HG02763 (cell line): ENCODE data around the gene FBN1.

Experiments used
- ATAC-seq: cut with Tn5 transposase; IDR thresholded peaks from one replicate; pipeline ENCODE4 v1.9.1; 2021; ENCODE audit warnings: mild to moderate bottlenecking, moderate library complexity; ENCODE audit not compliant: unreplicated experiment

The FBN1 gene

DNA sequence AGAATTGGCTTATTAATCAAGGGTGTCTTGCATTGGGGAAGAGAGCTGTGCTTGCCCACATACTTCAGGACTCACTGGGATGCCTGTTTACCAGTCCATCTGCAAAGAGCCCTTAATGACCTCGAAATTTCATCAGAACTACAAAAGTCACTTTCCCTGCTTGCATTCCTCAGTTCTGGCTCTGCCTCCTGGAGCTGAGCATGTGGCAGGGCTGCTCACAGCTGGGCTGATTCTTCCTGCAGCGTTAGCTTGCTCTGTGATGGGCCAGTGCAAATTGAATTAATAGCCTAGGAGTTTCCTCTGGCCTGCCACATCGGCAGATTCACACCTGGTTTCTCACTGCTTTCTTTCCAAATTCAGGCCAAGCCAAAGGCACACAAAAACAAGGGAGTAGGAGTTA, 205.4 kb downstream of the FBN1 start:
- ATAC-seq: no peak

DNA sequence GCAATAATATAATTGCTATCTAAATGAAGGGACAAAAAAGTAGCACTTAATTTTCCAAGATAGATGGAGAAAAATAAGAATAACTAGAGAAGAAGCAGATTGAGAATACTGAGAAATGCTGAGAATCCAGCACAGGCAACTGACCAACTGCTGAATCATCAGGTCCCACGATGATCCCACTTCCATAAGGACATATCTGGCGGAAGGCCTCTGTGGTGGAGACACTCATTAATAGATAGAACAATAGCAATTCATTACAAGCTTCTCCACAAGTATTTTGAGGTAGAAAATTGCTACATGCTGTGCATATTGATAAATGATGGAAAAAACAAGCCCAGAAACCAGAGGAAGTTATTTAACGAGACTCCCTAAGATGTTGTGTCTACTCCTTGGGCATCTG, 208.3 kb downstream of the FBN1 start:
- ATAC-seq: no peak

DNA sequence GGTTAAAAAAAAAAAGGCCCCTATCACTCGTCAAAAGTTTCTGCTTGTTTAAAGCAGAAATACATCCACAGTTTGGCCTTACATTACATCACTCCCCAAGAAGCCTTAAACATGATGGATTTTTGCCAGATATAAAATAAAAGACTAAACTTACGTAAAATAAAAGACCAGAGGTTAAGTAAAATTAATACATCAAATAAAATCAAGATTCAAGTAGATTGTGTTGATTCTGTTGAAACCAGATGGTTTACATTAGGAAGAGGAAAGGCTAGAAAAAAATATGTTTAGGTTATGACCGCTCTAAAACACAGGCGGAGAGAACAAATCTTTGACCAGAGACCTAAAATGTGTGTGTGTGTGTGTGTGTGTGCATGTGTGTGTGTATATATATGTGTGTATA, 210.2 kb downstream of the FBN1 start:
- ATAC-seq: no peak

DNA sequence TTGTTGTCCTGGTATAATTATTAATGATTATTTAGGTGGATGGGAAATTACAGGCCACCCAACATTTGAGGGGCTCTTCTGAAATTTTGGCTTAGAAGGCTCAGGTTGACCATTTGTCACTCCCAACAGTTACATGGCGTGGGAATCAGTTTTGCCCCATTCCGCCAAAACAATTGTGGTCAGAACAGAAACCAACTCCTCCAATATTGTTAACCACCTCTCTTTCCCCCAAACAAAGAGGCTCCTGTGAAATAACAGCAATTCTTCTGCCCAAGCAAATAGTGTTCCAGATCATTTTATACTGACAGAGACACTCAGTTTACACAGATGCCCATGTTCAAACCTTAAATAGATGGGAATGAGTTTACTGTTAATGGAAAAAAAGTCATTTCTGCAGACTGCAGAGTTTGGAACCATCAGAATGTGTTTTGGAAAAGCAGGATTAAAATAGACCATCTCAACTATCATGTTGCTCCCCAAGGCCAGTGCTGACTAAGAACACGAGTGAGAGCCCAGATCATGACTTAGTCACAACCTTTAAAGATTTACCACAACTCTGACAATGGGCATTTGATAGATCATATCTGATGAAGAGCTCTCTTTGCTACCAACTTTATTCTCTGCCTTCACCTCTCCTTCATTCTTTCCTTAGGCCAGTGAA, 212.2 kb downstream of the FBN1 start:
- no peak for ATAC-seq

DNA sequence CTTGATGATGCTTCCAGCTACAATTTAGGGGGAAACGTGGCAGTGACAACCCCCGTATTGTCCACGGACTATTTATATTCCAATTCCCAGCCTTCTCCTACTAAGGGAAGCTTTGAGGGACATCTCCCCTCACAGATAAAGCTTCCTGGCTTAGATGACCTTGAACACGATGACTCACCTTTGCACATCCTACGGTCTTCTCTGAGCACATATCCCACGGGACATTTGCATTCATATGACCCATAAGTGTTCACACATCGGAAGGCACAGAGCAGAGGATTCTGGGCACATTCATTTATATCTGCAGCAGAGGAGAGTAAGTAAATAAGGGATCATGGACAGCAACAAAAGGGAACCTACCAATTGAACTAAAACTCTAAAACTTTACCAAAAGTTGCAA, 212.8 kb downstream of the FBN1 start:
- no peak for ATAC-seq

DNA sequence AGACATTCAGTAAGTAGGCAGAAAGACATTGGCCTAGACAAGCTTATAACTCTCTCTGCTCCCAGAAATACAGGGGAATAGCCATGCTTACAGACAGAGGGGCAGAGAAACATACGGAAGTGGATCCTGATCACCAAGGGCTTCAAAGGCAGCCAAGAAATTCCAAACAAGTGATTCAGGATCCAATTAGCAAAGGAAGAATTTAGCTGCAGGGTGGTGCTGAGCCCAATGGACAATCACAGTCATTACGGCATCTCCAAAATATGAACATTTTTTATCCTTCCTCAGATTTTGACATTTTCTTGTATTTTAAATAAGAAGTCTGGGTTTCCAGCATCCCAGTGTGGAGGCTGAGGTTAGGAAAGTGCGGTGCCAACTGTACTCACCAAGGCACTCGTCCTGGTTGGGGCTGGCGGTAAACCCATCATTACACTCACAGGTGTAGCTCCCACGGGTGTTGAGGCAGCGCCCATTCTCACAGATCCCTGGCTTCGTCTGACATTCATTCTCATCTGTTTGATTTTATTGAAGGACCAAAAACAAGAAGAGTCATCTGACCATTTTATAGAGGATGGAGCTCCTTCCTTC, 217.5 kb downstream of the FBN1 start:
- no peak for ATAC-seq

DNA sequence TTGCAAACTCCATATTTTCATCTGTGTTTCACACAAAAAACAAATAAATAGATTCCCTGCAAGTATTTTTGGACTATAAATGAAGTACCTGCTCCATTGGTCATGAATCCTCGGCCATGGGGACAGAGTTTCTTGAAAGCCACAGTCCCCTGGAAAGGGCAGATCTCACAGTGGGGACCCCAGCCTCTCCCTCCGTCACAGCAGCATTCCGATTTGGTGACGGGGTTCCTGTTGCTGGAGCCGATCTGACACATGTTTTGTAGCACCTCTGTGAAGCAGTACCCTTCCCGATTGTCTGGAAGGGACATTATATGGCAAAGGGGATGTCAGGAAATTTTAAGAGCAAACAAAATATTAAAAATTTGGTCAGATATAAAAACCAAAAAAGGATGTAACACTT, 218.0 kb downstream of the FBN1 start:
- ATAC-seq: no peak

DNA sequence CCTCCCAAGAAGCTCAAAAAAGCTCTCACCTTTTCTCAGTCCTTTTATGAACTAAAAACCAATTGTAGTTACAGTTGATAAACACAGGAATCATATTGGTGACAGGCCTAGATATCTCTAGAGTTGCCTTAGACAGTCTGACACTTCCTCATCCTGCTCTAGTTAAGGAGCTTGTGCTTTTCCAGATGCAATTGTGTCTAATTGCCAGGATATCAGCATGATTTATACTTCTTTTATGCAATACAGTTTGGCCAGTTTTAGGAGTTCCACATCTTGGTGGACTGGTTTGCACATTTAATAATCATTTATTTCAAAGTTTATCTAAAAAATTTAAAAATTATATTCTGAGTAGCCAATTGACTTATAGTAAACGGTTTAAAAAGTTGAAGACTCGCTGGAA, 218.6 kb downstream of the FBN1 start:
- ATAC-seq: no peak

DNA sequence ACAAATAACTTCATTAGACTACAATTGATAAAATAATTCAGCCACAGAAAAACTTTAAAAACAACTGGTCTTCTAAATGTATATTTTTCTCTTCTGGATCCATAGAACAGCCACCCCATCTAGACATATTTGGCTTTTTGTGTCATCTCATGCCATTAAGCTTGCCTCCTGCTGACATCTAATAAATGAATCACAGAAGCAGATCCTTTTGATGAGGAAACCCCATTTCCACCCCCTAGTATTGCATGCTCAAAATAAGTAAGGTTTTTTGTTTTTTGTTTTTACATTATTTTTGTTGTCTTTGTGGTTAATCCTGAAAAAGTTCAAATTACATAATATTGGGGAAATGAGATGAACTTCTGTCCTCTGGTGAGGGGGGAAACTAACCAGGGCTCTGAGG, 219.5 kb downstream of the FBN1 start:
- no peak for ATAC-seq

DNA sequence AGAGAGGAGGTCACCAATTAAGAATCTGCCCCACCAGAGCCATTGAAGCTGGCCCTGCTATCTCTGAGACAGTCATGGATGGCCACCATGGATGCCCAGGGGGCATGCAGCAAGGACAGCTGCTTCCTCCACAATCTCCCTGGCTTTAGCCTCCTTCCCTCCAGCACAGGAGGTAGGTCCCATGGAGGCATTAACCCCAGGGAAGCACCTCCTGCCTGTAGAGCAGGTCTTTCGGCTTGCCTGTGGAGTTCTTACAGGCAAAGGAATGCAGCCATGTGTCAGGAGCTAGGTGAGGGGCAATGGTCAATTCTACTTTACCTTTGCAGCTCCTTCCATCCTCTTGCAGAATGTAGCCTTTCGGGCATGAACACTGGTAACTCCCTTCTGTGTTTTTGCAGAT, 220.5 kb downstream of the FBN1 start:
- no peak for ATAC-seq

DNA sequence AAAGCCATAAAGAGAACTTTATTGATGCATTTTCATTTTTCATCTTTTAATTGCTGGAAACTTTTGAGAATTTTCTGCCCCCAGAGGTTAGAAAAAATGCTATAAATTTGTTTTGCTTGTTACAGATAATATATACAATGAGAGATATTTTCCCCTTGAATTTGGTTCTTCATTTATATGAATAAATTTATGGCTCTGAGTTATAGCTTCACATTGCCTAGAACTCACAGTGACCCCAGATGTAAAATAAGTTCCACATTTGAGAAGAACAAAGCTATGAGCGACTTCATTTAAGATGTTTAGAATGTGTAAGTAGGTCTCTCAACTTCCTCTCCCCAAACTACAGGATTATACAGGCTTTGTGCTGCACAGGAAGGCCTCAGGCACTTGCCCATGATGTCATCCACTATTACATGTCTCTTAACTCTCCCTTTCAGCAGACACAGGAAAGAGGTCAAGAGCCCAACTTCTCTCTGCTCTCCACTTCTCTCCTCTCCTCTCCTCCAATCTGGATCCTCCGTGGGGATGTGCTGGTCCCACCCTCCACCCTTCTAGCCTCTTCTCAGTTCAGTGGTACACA, 221.5 kb downstream of the FBN1 start:
- no peak for ATAC-seq

DNA sequence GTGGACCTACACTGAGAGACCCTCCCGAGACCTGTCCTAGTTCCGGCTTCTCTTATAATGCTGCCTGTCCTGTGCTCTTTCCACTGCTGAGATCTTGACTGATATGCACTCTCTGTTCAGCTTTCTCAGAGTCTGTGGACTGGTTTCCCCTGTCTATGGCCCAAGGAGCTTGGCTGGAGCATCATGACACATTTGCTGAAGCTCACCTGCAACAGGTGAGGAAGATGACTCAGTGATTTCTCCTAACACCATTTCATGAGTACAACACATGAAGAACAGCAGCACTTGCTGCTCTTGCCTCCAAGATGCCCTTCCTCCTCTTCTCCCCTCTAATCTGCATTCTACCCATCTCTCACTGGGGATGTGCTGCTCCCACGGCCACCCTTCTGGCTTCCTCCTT, 222.2 kb downstream of the FBN1 start:
- no peak for ATAC-seq

DNA sequence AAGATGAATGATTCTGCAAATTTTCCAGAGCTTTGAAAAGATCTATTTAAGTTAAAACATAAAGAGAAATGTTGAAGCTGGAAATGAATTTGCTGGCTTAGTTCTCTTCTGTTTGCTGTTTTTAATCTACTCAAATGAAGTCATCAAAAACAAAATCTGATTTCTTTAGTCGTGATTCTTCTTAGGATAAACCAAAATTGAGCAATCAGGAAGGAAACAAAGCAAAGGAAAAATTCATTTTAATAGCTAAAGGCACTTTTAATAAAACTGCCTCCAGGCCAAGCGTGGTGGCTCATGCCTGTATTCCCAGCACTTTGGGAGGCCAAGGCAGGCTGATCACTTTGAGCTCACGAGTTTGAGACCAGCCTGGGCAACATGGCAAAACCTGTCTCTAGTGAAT, 223.1 kb downstream of the FBN1 start:
- no peak for ATAC-seq

DNA sequence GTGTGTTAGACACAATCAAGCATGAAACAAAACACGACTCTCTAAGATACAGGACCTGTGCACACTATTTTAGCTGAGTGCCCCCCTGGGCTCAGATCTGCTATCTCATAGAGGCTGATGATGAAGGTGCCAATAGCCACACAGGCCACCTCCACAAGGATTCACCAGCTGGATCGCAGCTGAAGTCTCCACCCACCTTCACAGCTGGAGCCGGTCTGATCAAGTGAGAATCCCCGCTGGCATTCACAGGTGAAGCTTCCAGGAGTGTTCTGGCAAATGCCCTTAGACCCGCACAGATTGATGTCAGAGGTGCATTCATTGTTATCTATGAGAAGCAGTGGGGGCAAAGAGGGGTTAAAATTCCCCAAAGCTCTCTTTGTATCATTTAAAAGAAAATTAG, 224.1 kb downstream of the FBN1 start:
- ATAC-seq: no peak

DNA sequence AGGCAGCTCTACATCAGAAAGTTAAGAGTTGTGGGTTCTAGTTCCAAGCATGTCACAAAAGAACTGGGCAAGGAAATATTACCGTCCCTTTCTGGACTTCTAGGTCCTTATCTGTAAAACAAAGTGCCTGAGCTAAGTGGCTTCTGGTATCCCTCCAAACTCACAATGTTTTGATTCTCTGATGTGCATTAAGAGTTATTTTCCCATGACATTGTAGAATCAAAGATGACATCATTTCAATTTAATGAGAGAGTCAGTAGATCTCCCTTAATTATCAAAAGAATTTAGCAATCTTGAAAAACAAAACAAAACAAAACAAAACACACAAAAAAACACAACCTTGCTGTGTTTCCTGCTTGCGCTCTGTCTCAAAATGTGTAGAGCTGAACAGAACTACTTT, 225.6 kb downstream of the FBN1 start:
- no peak for ATAC-seq

DNA sequence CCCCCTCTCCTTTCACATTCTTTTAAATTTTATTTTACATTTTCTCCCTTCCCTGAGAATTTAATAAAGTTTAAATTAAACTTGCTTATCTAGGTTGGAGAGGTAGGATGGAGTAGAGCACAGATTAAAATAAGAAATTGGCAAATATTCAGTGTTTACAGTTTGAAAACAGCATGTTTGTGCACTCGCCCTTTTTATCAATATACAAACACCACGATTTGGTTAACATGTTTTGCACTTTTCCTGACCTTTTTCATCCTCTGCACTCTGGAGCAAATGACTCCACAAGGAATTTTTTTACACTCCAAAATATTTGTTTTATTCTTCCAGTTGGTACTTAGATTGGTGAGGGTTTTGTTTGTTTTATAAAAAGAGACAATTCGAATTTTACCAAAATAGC, 227.2 kb downstream of the FBN1 start:
- no peak for ATAC-seq

DNA sequence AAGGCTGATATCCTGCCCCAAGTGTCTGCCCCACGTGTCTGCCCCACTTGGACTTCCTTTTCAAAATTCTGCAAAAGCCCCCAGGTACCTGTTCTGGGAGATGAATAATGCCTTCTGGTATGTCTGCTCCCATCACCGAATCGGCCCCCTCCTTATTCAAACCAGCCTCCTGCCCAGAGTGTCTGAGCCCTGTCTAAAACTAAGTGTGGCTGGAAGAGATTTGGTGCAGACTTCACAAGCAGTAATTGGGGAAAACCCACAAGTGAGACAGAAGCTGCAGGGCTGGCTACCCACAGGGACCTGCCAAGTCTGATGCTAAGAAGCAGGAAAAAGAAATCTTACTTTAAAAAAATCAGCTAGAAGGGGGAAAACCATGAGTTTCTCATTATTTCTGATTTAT, 229.2 kb downstream of the FBN1 start:
- no peak for ATAC-seq

DNA sequence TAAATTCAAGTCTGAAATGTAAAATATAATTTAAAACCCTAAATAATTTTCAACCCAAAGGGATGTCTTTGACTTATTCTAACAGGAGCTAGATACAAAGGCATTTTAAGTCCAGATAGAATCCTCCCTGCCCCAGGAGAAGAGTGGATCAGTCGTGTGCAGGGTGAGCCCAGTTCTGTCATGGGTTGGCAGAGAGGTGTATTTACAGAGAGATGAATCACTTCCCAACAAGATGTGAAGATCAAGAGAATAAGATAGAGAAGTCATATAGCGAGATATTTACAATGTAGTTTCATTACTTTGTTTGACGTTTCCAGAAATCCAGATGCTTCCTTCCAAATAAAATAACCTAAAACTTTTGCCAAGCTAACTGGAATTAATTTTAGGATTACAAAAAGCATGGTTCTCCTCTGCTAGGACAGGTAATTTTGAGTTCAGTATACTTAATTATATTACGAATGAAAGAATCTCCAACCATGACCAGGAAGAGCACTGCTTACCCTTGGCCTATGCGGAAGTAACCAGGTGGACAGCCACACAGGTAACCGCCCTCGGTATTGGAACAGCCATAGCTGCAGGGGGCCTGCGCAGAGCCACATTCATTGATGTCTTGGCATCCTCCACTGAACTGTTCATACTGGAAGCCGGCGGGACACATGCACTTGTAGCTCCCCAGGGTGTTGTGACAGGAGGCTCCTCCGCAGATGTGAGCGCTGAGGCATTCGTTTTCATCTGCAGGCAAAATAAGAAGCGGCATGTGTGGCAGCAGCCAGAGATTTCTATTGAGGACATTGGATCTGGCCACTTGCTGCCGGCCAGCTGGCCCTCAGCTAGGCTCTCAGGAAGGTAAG, 230.2 kb downstream of the FBN1 start:
- no peak for ATAC-seq

DNA sequence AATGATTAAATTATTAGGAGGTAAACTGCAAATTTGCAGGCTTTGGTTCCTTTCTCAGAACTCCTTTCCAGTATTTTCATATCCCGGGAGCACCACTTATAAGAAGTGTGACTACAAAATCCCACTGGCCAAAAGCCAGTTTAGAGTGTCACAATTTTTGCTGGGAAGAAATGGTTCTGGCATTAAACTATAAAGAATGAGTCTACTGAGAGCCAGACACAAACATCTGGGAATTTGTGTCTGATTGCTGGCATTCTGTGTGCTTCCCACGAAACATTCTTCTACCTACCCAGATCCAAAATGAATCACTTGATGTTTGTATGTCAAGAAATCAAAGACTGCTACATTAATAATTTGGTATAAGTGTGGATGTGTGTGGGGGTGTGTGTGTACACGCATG, 231.5 kb downstream of the FBN1 start:
- no peak for ATAC-seq

DNA sequence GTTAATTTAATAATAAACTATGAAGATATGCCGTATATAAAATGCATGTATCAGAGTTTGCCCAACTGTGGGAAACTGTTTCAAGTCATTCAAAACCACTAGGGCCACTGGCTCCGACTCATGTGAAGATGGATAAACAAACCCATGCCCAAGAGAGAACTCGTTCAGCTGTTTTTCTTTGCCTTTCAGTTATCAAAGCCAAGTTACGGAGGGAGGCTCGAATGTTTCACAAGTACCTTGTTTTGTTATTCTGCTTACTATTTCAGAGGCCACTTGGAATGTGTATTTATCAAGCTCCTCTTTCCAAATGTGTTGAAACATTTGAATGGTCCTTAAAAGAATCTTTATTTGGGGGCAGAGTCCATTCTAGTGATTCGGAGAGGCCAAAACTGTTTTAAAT, 232.2 kb downstream of the FBN1 start:
- ATAC-seq: no peak

DNA sequence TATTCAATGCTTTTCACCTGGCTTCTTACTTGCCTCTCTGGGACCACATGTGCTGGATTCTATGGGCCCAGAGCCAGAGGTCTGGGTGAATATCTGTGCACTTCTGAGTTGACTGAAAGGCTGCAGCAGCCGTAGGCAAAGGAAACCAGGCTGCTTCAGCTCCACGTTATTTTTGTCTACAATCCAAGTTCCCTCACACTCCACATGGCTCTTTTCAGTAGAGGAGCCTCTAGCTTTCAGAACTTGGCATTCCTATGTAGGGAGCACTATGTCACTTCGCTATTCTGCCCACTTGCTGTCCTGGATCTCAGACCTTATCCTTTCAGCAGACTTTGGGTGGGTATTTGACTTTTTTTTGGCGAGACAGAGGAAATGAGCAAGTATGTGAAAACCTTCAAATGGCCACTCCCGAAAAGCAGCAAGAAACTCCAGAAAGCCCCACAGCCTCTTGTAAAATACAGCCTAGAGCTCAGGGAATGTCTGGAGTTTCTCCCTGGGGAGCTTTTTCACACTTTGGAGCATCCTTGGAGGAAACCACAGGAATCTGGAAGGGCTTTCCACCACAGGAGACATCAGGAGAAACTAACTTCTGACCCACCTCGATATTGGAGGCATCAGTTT, 233.4 kb downstream of the FBN1 start:
- no peak for ATAC-seq

DNA sequence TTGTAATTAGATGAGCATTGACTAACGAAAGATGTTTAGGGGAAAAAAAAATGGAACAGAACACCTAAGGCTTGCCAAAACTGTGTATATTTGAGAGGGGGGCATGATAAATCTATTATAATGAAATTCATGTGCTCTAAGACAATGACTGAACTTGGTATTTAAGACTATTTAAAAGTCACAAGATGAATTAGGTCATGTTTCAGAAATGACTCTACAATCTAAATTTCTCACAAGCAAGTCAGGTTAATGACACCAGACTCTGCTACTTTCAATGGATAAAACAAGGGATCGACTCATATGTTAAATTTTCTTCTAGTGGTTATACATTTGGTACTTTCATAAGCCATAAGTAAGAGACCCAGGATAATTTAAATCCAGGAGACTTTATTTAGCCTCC, 235.9 kb downstream of the FBN1 start:
- ATAC-seq: no peak
